ENCODE results near the gene PRSS16.
A peak's percentile ranks its signal among the peaks of the same experiment; 100 is the strongest.

Gene PRSS16

GRCh38 chr6:27247133-27247836 lies at the start of gene PRSS16:
PRSS16 (plus strand) TSS chr6:27247701; CDS start chr6:27247738, 37 bp downstream.
- no peak for DNase-seq
- H3K27ac ChIP-seq: no peak within 1 kb of the TSS
- H3K4me3 ChIP-seq (ENCODE audit: low read depth, low read length): no peak within 1 kb of the TSS
- H3K36me3 ChIP-seq (replicated peaks): no peaks in the 10 kb centered on the region
- TF ChIP-seq CTCF (IDR thresholded peaks at IDR 0.05; ENCODE audit: low read depth, low read length, missing control alignments): no peak
- in situ Hi-C loops (cut with HindIII; ENCODE audit: low pct_ligation_motif_present, low sequenced_read_pairs): no loop called here
- H3K27me3 ChIP-seq (replicated peaks): peaks cover 26% of the 10 kb centered on the region

- Histone ChIP-seq H3K4me3 (ENCODE audit: low read depth, low read length) (peak overlapping the region; percentile 45), H3K36me3 (replicated peaks) (no peaks in the 10 kb centered on the region), H3K27me3 (replicated peaks) (no peaks in the 10 kb centered on the region), H3K27ac (no peak overlapping the region)
- in situ Hi-C loops (cut with HindIII; ENCODE audit: low pct_ligation_motif_present, low sequenced_read_pairs): no loop called here
- peak; percentile 64 for DNase-seq
- TF ChIP-seq CTCF (IDR thresholded peaks at IDR 0.05; ENCODE audit: low read depth, low read length, missing control alignments): no peak
Measured at GRCh38 chr6:27205375-27206278, 41.9 kb upstream of the PRSS16 start.

- no peaks in the 10 kb centered on the region for H3K36me3 ChIP-seq (replicated peaks)
- no peaks in the 10 kb centered on the region for H3K27me3 ChIP-seq (replicated peaks)
- no peak overlapping the region for H3K27ac ChIP-seq
- TF ChIP-seq CTCF (IDR thresholded peaks at IDR 0.05; ENCODE audit: low read depth, low read length, missing control alignments): no peak
- H3K4me3 ChIP-seq (ENCODE audit: low read depth, low read length): no peak overlapping the region
- DNase-seq: no peak
- in situ Hi-C loops (cut with HindIII; ENCODE audit: low pct_ligation_motif_present, low sequenced_read_pairs): no loop called here
Measured at GRCh38 chr6:27206806-27207205, 40.7 kb upstream of the PRSS16 start.

- in situ Hi-C loops (cut with HindIII; ENCODE audit: low pct_ligation_motif_present, low sequenced_read_pairs): no loop called here
- H3K27me3 ChIP-seq (replicated peaks): no peaks in the 10 kb centered on the region
- H3K4me3 ChIP-seq (ENCODE audit: low read depth, low read length): no peak overlapping the region
- no peak for TF ChIP-seq CTCF (IDR thresholded peaks at IDR 0.05; ENCODE audit: low read depth, low read length, missing control alignments)
- no peak overlapping the region for H3K27ac ChIP-seq
- no peaks in the 10 kb centered on the region for H3K36me3 ChIP-seq (replicated peaks)
- DNase-seq: no peak
Measured at GRCh38 chr6:27208042-27208441, 39.5 kb upstream of the PRSS16 start.

- in situ Hi-C loops (cut with HindIII; ENCODE audit: low pct_ligation_motif_present, low sequenced_read_pairs): no loop called here
- TF ChIP-seq CTCF (IDR thresholded peaks at IDR 0.05; ENCODE audit: low read depth, low read length, missing control alignments): no peak
- Histone ChIP-seq H3K27me3 (replicated peaks) (no peaks in the 10 kb centered on the region), H3K36me3 (replicated peaks) (no peaks in the 10 kb centered on the region), H3K27ac (no peak overlapping the region), H3K4me3 (ENCODE audit: low read depth, low read length) (no peak overlapping the region)
- no peak for DNase-seq
Measured at GRCh38 chr6:27209196-27209595, 38.3 kb upstream of the PRSS16 start.
